PC-3 (cell line): ENCODE data around the gene BBS7. TPM values are rescaled to one million over a fixed set of nuclear protein-coding genes. Genes with fewer than 3 reads are reported as not detected.

Experiments
- ATAC-seq: fragments of 200-7000 bp; cut with Tn5 transposase; 2 replicates; pipeline ENCODE4 v1.9.1; 2020; ENCODE audit warnings: mild to moderate bottlenecking, moderate library complexity
- BruUV-seq: library from RNA; stranded (reverse); fragments of 400-500 nt; replicated peaks from 2 replicates; lab custom pipeline; 2021; lab: Mats Ljungman, UMichigan
- CTCF ChIA-PET: fragments of 300-600 bp; sonication (Branson Sonifier 250); formaldehyde crosslinking; loops from one replicate; lab custom pipeline; 2022; ENCODE audit warnings: antibody characterized with exemption; lab: Charles Lee
- POLR2A ChIA-PET: fragments of 300-600 bp; sonication (Branson Sonifier 250); formaldehyde crosslinking; loops from one replicate; lab custom pipeline; 2022; ENCODE audit warnings: antibody characterized with exemption; ENCODE audit not compliant: unreplicated experiment; lab: Charles Lee
- DNase-seq: peaks from one replicate; pipeline ENCODE4 v3.0.0-alpha.2; 2015
- H2AFZ ChIP-seq: fragments of 300-600 bp; sonication (generic); 2 replicates; pipeline ENCODE4 v1.6.0; 2016; ENCODE audit warnings: antibody characterized with exemption, low read length
- H3F3A ChIP-seq: fragments of 300-600 bp; sonication (generic); one replicate; pipeline ENCODE4 v1.6.0; 2017; ENCODE audit warnings: antibody characterized with exemption, low read length, control low read depth, mild to moderate bottlenecking; ENCODE audit not compliant: unreplicated experiment
- H3K27ac ChIP-seq: fragments of 300-600 bp; sonication (generic); 2 replicates; pipeline ENCODE4 v1.5.1; 2016; ENCODE audit warnings: mild to moderate bottlenecking, low read length
- H3K27me3 ChIP-seq: fragments of 300-600 bp; sonication (generic); 2 replicates; pipeline ENCODE4 v1.6.1; 2016; ENCODE audit warnings: low read length, mixed read lengths
- H3K36me3 ChIP-seq: fragments of 300-600 bp; sonication (generic); 2 replicates; pipeline ENCODE4 v1.6.1; 2016; ENCODE audit warnings: low read depth, mixed run types, low read length, mixed read lengths
- H3K4me1 ChIP-seq: fragments of 300-600 bp; sonication (generic); 2 replicates; pipeline ENCODE4 v1.5.1; 2016; ENCODE audit warnings: low read length; ENCODE audit not compliant: insufficient read depth
- H3K4me2 ChIP-seq: fragments of 300-600 bp; sonication (generic); 2 replicates; pipeline ENCODE4 v1.6.0; 2016; ENCODE audit warnings: low read length
- H3K4me3 ChIP-seq: fragments of 300-600 bp; sonication (generic); 2 replicates; pipeline ENCODE4 v1.5.1; 2016; ENCODE audit warnings: mild to moderate bottlenecking, low read length, mixed read lengths
- H3K79me2 ChIP-seq: fragments of 300-600 bp; sonication (generic); 2 replicates; pipeline ENCODE4 v1.6.1; 2017; ENCODE audit warnings: low read length, mixed read lengths
- H3K9ac ChIP-seq: fragments of 300-600 bp; sonication (generic); 2 replicates; pipeline ENCODE4 v1.6.0; 2016; ENCODE audit warnings: mild to moderate bottlenecking, low read length
- H3K9me2 ChIP-seq: fragments of 300-600 bp; sonication (generic); replicated peaks from 2 replicates; pipeline ENCODE4 v1.6.1; 2016; ENCODE audit warnings: mixed run types, low read length, mixed read lengths
- H3K9me3 ChIP-seq: fragments of 300-600 bp; sonication (generic); 2 replicates; pipeline ENCODE4 v1.6.1; 2016; ENCODE audit warnings: low read length, mixed read lengths
- H4K20me1 ChIP-seq: fragments of 300-600 bp; sonication (generic); 2 replicates; pipeline ENCODE4 v1.6.1; 2016; ENCODE audit warnings: low read length, mixed read lengths
- EZH2 ChIP-seq: fragments of 300-600 bp; sonication (generic); IDR thresholded peaks from one replicate; pipeline ENCODE4 v1.6.1; 2017; ENCODE audit warnings: antibody characterized with exemption, mild to moderate bottlenecking, low read length; ENCODE audit not compliant: unreplicated experiment
- EZH2phosphoT487 ChIP-seq: fragments of 300-600 bp; sonication (generic); IDR thresholded peaks from 2 replicates; pipeline ENCODE4 v1.6.1; 2018; ENCODE audit warnings: mild to moderate bottlenecking, antibody characterized with exemption, low read length, borderline replicate concordance
- intact Hi-C: fragments of 100-400 bp; cut with micrococcal nuclease; formaldehyde crosslinking; loops from 2 replicates; pipeline ENCODE4 v1.9.0; 2023
- total RNA-seq: library from RNA; depleted of rRNA; stranded (reverse); fragments of >200 nt; gene quantifications from 2 replicates; pipeline ENCODE4 v1.2.3, GENCODE V29; 2014
- TF ChIP-seq, protein P1 (sequence below): fragments of 300-600 bp; sonication (generic); conservative IDR thresholded peaks from 2 replicates; pipeline ENCODE4 v1.5.1; 2017; ENCODE audit warnings: antibody characterized with exemption, low read depth, mild to moderate bottlenecking, low read length

BBS7 gene
- total RNA-seq, 1 experiment from 2014 or later: 10.1 TPM

DNA sequence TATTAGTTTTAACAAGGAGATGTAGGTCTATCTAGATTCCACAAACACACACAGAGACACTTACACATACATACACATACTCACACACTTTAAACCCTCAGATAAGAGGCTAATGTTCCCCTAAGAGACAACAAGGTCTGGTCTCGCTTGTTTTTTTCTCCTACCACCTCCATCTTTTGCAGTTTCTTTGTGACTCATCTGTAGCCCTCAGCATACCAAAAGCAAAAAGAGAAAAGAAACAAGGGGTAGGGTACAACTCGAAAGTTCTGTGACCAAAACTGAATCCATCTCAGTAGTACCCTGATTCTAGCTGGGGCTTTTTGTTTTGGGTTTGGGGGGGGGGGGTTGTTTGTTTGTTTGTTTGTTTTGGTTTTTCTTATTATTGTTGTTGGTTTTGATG, 81.4 kb downstream of the BBS7 start:
- Histone ChIP-seq H3K79me2 (no peaks in the 10 kb centered on the region), H4K20me1 (no peaks in the 10 kb centered on the region), H3K27ac (peak overlapping the region; percentile 59; the same call in 1 of the 2 replicates), H3F3A (peaks cover 3% of the 10 kb centered on the region), H3K4me3 (no peak overlapping the region), H3K4me1 (peaks cover 38% of the 10 kb centered on the region), H3K4me2 (0 out of 2 replicates have a peak overlapping the region, but pooled peaks have one; percentile 75), H3K9me3 (no peaks in the 10 kb centered on the region), H3K36me3 (no peaks in the 10 kb centered on the region), H2AFZ (no peak overlapping the region), H3K9ac (no peak overlapping the region), H3K9me2 (no peaks in the 10 kb centered on the region), H3K27me3 (no peaks in the 10 kb centered on the region)
- no peak for DNase-seq
- CTCF ChIA-PET: no interaction called here
- BruUV-seq: no TSS peak
- intact Hi-C loops: no loop called here
- POLR2A ChIA-PET: no interaction called here
- no peak for ATAC-seq
- TF ChIP-seq EZH2 (no peak), EZH2phosphoT487 (no peak)
- TF ChIP-seq, protein P1, sequence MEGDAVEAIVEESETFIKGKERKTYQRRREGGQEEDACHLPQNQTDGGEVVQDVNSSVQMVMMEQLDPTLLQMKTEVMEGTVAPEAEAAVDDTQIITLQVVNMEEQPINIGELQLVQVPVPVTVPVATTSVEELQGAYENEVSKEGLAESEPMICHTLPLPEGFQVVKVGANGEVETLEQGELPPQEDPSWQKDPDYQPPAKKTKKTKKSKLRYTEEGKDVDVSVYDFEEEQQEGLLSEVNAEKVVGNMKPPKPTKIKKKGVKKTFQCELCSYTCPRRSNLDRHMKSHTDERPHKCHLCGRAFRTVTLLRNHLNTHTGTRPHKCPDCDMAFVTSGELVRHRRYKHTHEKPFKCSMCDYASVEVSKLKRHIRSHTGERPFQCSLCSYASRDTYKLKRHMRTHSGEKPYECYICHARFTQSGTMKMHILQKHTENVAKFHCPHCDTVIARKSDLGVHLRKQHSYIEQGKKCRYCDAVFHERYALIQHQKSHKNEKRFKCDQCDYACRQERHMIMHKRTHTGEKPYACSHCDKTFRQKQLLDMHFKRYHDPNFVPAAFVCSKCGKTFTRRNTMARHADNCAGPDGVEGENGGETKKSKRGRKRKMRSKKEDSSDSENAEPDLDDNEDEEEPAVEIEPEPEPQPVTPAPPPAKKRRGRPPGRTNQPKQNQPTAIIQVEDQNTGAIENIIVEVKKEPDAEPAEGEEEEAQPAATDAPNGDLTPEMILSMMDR: no peak

DNA sequence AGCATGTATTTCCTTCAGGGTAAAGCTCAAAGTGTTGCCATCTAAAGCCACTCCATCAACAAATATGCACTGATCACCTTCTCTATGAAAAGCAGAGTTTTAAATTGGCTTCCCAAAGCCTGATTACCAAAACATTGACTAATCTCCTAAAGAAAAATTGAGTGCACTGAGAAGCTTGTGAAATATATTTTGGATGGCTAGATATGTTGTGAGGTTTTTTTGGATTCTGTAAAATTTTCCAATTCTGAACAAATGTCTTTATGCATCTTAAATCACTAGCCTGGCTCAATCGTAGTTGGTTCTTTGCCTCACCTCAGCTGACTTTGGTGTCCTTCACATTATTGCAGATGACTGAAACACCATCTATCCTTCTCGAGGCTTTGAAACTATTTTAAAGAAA, 84.1 kb downstream of the BBS7 start:
- H3K79me2 ChIP-seq: no peaks in the 10 kb centered on the region
- H3F3A ChIP-seq: peaks cover 3% of the 10 kb centered on the region
- H3K9me3 ChIP-seq: no peaks in the 10 kb centered on the region
- BruUV-seq: no TSS peak
- no peak overlapping the region for H3K9ac ChIP-seq
- H4K20me1 ChIP-seq: no peaks in the 10 kb centered on the region
- CTCF ChIA-PET: no interaction called here
- ATAC-seq: no peak
- no peak overlapping the region for H3K4me3 ChIP-seq
- intact Hi-C loops: no loop called here
- no peak for DNase-seq
- H2AFZ ChIP-seq: no peak overlapping the region
- POLR2A ChIA-PET: no interaction called here
- no peak overlapping the region for H3K27ac ChIP-seq
- H3K27me3 ChIP-seq: no peaks in the 10 kb centered on the region
- TF ChIP-seq EZH2 (no peak), EZH2phosphoT487 (no peak)
- TF ChIP-seq, protein P1: no peak
- no peaks in the 10 kb centered on the region for H3K9me2 ChIP-seq
- peaks cover 37% of the 10 kb centered on the region for H3K4me1 ChIP-seq
- no peaks in the 10 kb centered on the region for H3K36me3 ChIP-seq
- H3K4me2 ChIP-seq: no peak overlapping the region

GRCh38 chr4:121785479-121785878, 84.8 kb downstream of the BBS7 start:
- CTCF ChIA-PET: no interaction called here
- ATAC-seq (no peak), DNase-seq (peak; percentile 14)
- no peaks in the 10 kb centered on the region for H3K9me3 ChIP-seq
- H3K79me2 ChIP-seq: no peaks in the 10 kb centered on the region
- H3K4me3 ChIP-seq: no peak overlapping the region
- no TSS peak for BruUV-seq
- H3K27me3 ChIP-seq: no peaks in the 10 kb centered on the region
- H3F3A ChIP-seq: peaks cover 3% of the 10 kb centered on the region
- H4K20me1 ChIP-seq: no peaks in the 10 kb centered on the region
- H3K27ac ChIP-seq: peak overlapping the region; percentile 48
- POLR2A ChIA-PET: no interaction called here
- no peaks in the 10 kb centered on the region for H3K36me3 ChIP-seq
- no peaks in the 10 kb centered on the region for H3K9me2 ChIP-seq
- H3K9ac ChIP-seq: no peak overlapping the region
- H2AFZ ChIP-seq: no peak overlapping the region
- peaks cover 30% of the 10 kb centered on the region for H3K4me1 ChIP-seq
- intact Hi-C loops: no loop called here
- H3K4me2 ChIP-seq: 0 out of 2 replicates have a peak overlapping the region, but pooled peaks have one; percentile 8
- TF ChIP-seq EZH2phosphoT487 (no peak), EZH2 (no peak)
- TF ChIP-seq, protein P1: no peak
